WERI-Rb-1 (cell line): Measurements from ENCODE around the gene LSG1.

Experiments used
- DNase-seq: peaks from one replicate; pipeline ENCODE4 v3.0.0-alpha.2; 2020
- H3K27ac ChIP-seq: fragments of 250-450 bp; sonication (Bioruptor Pico); 2 replicates; pipeline ENCODE4 v1.5.1; 2020; ENCODE audit warnings: mild to moderate bottlenecking, moderate library complexity
- H3K27me3 ChIP-seq: fragments of 250-450 bp; sonication (Bioruptor Pico); 2 replicates; pipeline ENCODE4 v1.5.1; 2021; ENCODE audit warnings: mild to moderate bottlenecking, low read depth, moderate library complexity; ENCODE audit not compliant: insufficient read depth, severe bottlenecking
- H3K36me3 ChIP-seq: fragments of 250-450 bp; sonication (Bioruptor Pico); 2 replicates; pipeline ENCODE4 v1.5.1; 2020; ENCODE audit warnings: mild to moderate bottlenecking, moderate library complexity
- H3K4me3 ChIP-seq: 2 replicates; pipeline ENCODE4 v1.5.1; 2011; ENCODE audit warnings: low read depth, mild to moderate bottlenecking, control low read depth, low read length
- H3K9me3 ChIP-seq: fragments of 250-450 bp; sonication (Bioruptor Pico); 2 replicates; pipeline ENCODE4 v1.5.1; 2021; ENCODE audit warnings: mild to moderate bottlenecking, moderate library complexity; ENCODE audit not compliant: severe bottlenecking
- CTCF ChIP-seq: IDR thresholded peaks from 2 replicates; pipeline ENCODE4 v1.5.1; 2011; ENCODE audit warnings: low read depth, mild to moderate bottlenecking, control low read depth, inconsistent platforms, low read length

The LSG1 gene

DNA sequence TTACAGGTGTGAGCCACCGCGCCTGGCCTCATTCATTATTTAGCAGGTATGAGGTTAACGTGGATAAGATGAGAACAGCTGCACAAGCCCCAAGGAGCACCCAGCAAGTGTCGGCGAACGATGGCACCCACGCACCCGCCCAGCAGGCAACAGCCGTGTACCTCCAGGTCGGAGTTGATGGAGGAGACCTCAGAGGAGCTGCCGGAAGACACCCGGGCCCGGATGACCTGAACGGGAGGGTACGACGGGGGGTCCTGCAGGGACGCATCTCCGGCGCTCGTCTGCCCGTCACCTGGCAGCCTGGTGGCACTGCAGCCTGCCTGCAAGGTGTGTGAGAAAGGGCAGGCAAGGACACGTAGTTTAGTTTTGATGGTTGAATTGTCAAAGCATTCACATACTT lies 67.9 kb downstream of the LSG1 start:
- no peak for TF ChIP-seq CTCF
- no peaks in the 10 kb centered on the region; the same call in 1 of the 2 replicates for H3K36me3 ChIP-seq

DNA sequence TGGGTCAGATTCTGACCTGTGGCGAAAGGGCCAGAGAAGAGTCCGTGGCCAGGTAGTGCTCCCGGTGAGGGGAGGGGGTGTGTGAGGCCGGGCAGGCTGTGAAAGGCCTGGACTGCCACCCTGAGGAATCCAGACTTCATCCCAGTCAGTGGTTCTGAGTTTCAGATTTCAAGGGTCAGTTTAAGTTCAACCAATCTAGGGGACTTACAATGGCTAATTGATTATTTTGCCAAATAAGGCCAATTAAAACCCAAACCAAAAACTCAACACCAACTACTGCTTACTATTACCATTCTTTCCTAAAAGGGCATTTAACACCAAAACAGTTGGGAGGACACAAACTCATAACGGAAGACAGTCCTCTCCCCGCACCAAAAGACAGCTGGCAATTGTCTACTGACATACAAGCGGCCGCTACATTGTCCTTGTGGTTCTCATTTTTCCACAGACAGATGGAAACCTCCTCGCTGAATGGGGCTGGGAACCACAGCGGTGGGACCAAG lies 69.3 kb downstream of the LSG1 start:
- no peak overlapping the region for H3K4me3 ChIP-seq
- no peak overlapping the region for H3K27ac ChIP-seq
- no peak for DNase-seq
- no peaks in the 10 kb centered on the region for H3K27me3 ChIP-seq
- H3K9me3 ChIP-seq, result no peaks in the 10 kb centered on the region
- no peak for TF ChIP-seq CTCF
- H3K36me3 ChIP-seq, result no peaks in the 10 kb centered on the region; the same call in 1 of the 2 replicates

More for the DNA sequence above, 67.9 kb downstream of the LSG1 start:
- no peak overlapping the region for H3K27ac ChIP-seq
- no peaks in the 10 kb centered on the region for H3K9me3 ChIP-seq
- H3K4me3 ChIP-seq, result no peak overlapping the region
- no peak for DNase-seq
- H3K27me3 ChIP-seq, result no peaks in the 10 kb centered on the region

DNA sequence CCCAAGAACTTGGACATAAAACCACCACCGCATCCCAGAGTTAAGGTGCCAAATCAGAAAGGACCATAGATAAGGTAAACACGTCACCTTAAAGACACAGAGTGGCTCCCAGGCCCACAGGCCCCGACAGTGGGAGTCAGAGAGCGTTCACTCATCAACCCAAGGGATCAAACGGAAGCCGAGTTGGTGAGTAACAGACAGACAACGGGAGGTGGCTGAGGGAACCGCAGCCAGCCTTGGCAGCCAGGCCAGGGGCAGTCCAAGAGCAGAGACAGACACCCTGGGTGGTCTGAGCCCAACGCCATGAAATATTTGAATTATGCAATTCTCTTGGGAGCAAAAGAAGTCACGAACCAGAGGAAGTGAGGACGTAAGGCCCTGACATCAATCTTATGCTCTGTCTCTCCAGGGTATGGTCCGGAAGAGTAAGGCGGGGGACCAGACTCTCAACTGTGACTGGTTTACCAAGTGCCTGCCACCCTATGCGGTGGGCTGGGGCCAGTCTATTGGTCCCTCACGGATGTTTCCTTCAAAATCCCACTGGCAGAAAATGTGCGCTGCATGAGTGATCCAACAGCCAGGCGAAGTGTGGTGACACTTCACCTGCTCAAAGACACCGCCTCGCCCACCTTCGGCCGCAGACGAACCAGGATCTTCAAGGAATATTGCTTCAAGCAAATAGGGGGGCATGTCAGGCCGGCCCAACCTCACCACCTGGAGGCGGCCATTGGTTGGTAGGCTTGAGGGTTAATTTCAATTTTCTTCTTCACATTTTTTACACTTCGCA lies 73.0 kb downstream of the LSG1 start:
- no peak overlapping the region for H3K4me3 ChIP-seq
- no peak for DNase-seq
- H3K36me3 ChIP-seq, result no peaks in the 10 kb centered on the region
- H3K9me3 ChIP-seq, result no peaks in the 10 kb centered on the region
- no peaks in the 10 kb centered on the region for H3K27me3 ChIP-seq
- H3K27ac ChIP-seq, result no peak overlapping the region
- no peak for TF ChIP-seq CTCF

DNA sequence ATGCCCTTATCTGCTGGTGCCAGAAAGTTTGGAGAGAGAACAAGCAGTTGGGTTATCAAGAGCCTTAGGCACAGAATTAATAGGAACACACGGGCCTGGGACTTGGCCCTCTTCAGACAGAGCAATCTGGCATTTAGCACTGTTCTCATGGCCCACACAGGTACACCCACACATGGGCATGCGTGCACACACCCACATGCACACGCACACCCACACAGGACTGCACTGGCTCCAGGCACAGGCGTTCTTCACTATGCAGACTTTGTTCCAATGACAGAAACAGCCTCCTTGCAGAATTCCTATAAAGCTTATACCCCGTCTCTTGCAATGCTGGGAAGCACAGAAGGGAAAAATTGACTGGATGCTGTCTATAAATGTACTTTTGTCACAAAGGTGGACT lies 75.1 kb downstream of the LSG1 start:
- no peaks in the 10 kb centered on the region for H3K27me3 ChIP-seq
- TF ChIP-seq CTCF, result no peak
- H3K4me3 ChIP-seq, result no peak overlapping the region
- no peaks in the 10 kb centered on the region for H3K9me3 ChIP-seq
- no peak overlapping the region for H3K27ac ChIP-seq
- DNase-seq, result no peak
- H3K36me3 ChIP-seq, result no peaks in the 10 kb centered on the region

GRCh38 chr3:194592798-194593752 lies 78.9 kb downstream of the LSG1 start:
- no peak for TF ChIP-seq CTCF
- DNase-seq, result no peak
- Histone ChIP-seq H3K4me3 (no peak overlapping the region), H3K9me3 (no peaks in the 10 kb centered on the region), H3K27me3 (no peaks in the 10 kb centered on the region), H3K27ac (no peak overlapping the region), H3K36me3 (no peaks in the 10 kb centered on the region)
